H1 (cell line): ENCODE measurements around the gene TSKS. TPM values are rescaled to one million over a fixed set of nuclear protein-coding genes. Genes with fewer than 3 reads are reported as not detected.

Experiments
- EP300 ChIP-seq, 2 experiments: IDR thresholded peaks; 1 replicate in 1 of 2; 2 replicates in 1 of 2; pipeline ENCODE4 v1.6.1; 2011 to 2012; ENCODE audit warnings: low read depth in 2 of 2, low read length in 2 of 2, mild to moderate bottlenecking in 2 of 2, borderline replicate concordance in 1 of 2, inconsistent platforms in 1 of 2, moderate library complexity in 1 of 2
- KDM1A ChIP-seq: fragments of 200-600, 300-600 bp; sonication (generic); IDR thresholded peaks from 2 replicates; pipeline ENCODE4 v1.7.1; 2016; ENCODE audit warnings: mild to moderate bottlenecking, low read length, borderline replicate concordance
- polyA plus RNA-seq, 7 experiments: library from polyadenylated mRNA; depleted of rRNA in 3 of 7; stranded (reverse) in 5 of 7; unstranded in 2 of 7; fragments of >200 nt in 5 of 7; fragments of 200-250 nt in 2 of 7; gene quantifications; 1 replicate in 5 of 7; 2 replicates in 1 of 7; 4 replicates in 1 of 7; pipeline versions ENCODE4 v1.2.1 to v1.2.3, GENCODE V29; 2011 to 2013; ENCODE audit warnings: missing spikeins in 2 of 7, mixed read lengths in 2 of 7
- total RNA-seq: library from RNA; stranded (reverse); fragmentation: NEBNext Ultra II Directional; extraction: Animal tissue kit (Norgen Biotek cat#: 25700); gene quantifications from 2 replicates; pipeline ENCODE4 v1.2.1, GENCODE V29; 2021

The TSKS gene
- total and polyA plus RNA-seq, 2 of the 8 experiments (the other 6 are each of a cell fraction or from before 2014, with no cell fraction given): 0.21 TPM; not detected in 1

DNA sequence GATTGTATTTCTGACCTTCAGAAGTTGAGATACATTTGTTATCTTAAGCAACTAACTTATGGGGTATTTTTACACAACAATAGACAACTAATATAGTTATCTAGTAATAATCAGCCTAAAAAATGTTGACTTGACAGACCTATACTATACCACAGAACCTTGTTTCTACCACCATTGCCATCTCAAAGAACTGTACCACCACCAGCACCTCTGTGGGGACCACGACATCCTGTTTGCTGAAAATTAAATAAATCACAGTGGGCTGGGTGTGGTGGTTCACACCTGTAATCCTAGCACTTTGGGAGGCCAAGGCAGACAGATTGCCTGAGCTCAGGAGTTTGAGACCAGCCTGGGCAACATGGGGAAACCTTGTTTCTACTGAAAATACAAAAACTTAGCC, 24.0 kb downstream of the TSKS start (continued):
- no peak for TF ChIP-seq EP300 (IDR thresholded peaks at IDR 0.05; ENCODE audit: borderline replicate concordance in 1 of 2, low read depth in 2 of 2, low read length in 2 of 2)
- TF ChIP-seq KDM1A: no peak
